AG04449 (cell line): ENCODE results near the gene NLRP9.
"Not testable (repeated sequence)": the region's sequence is repeated elsewhere in the genome, so short reads cannot be mapped to it uniquely, and the experiment has no call there.

ENCODE experiments used
- CTCF ChIA-PET: fragments of 350-600 bp; formaldehyde crosslinking; extraction: SDS; loops from one replicate; lab custom pipeline; 2021; ENCODE audit warnings: antibody characterized with exemption; lab: Yijun Ruan, JAX
- POLR2A ChIA-PET: fragments of 400-600, 350-600 bp; formaldehyde crosslinking; extraction: SDS; loops from one replicate; lab custom pipeline; 2020; ENCODE audit warnings: antibody characterized with exemption, inconsistent platforms; lab: Yijun Ruan, JAX
- DNase-seq: peaks from one replicate; pipeline ENCODE4 v3.0.0-alpha.2; 2010; ENCODE audit warnings: low read depth, low spot score
- H3K4me3 ChIP-seq: 2 replicates; pipeline ENCODE4 v1.5.1; 2011; ENCODE audit warnings: low read depth, mild to moderate bottlenecking, control low read depth, low read length
- CTCF ChIP-seq: IDR thresholded peaks from one replicate; pipeline ENCODE4 v1.5.1; 2011; ENCODE audit warnings: mild to moderate bottlenecking, moderate library complexity, low read length, control low read depth, inconsistent platforms; ENCODE audit not compliant: insufficient read depth; ENCODE audit errors: missing control alignments

Gene NLRP9

GRCh38 chr19:55738302-55738701, at the start of gene NLRP9:
Gene NLRP9 (minus strand): TSS chr19:55738402. CDS start chr19:55738374, 28 bp downstream.
- ChIA-PET POLR2A (no interaction called here), CTCF (no interaction called here)
- no peak within 1 kb of the TSS for H3K4me3 ChIP-seq
- TF ChIP-seq CTCF: no peak
- DNase-seq: no peak

GRCh38 chr19:55781112-55781511, 42.9 kb upstream of the NLRP9 start:
- DNase-seq: no peak
- POLR2A ChIA-PET: no interaction called here
- no peak overlapping the region for H3K4me3 ChIP-seq
- TF ChIP-seq CTCF: no peak
- CTCF ChIA-PET: no interaction called here

- DNase-seq: no peak
- ChIA-PET POLR2A (no interaction called here), CTCF (no interaction called here)
- H3K4me3 ChIP-seq: no peak overlapping the region
- TF ChIP-seq CTCF: no peak
Measured at GRCh38 chr19:55778331-55778730, 40.1 kb upstream of the NLRP9 start.

GRCh38 chr19:55777528-55777927, 39.3 kb upstream of the NLRP9 start:
- POLR2A ChIA-PET: no interaction called here
- no peak for TF ChIP-seq CTCF
- CTCF ChIA-PET: no interaction called here
- no peak for DNase-seq
- no peak overlapping the region for H3K4me3 ChIP-seq

GRCh38 chr19:55769632-55770031, 31.4 kb upstream of the NLRP9 start:
- H3K4me3 ChIP-seq, POLR2A ChIA-PET, CTCF ChIA-PET, DNase-seq: not testable (repeated sequence)

GRCh38 chr19:55768818-55769217, 30.6 kb upstream of the NLRP9 start, which contains the start of gene RFPL4AL1:
Gene RFPL4AL1 (plus strand): TSS chr19:55769118. CDS start chr19:55771805, 2,687 bp downstream.
- H3K4me3 ChIP-seq, POLR2A ChIA-PET, CTCF ChIA-PET, DNase-seq: not testable (repeated sequence)

GRCh38 chr19:55766466-55766865, 28.3 kb upstream of the NLRP9 start:
- no peak for TF ChIP-seq CTCF
- POLR2A ChIA-PET: no interaction called here
- CTCF ChIA-PET: no interaction called here
- H3K4me3 ChIP-seq: no peak overlapping the region
- no peak for DNase-seq

- H3K4me3 ChIP-seq, DNase-seq, CTCF ChIA-PET: not testable (repeated sequence)
Measured at GRCh38 chr19:55758797-55759196, 20.6 kb upstream of the NLRP9 start, which contains the start of gene RFPL4A. Gene RFPL4A (plus strand): TSS chr19:55759097. CDS start chr19:55761801, 2,704 bp downstream.

GRCh38 chr19:55756808-55757207, 18.6 kb upstream of the NLRP9 start:
- POLR2A ChIA-PET, CTCF ChIA-PET, DNase-seq, H3K4me3 ChIP-seq: not testable (repeated sequence)

More at GRCh38 chr19:55758797-55759196, 20.6 kb upstream of the NLRP9 start, which contains the start of gene RFPL4A:
- POLR2A ChIA-PET: not testable (repeated sequence)
